HG02852 (cell line): ENCODE results near the gene APOBEC3H.

Experiments
- ATAC-seq: cut with Tn5 transposase; IDR thresholded peaks from one replicate; pipeline ENCODE4 v1.9.1; 2021; ENCODE audit warnings: mild to moderate bottlenecking, moderate library complexity; ENCODE audit not compliant: unreplicated experiment

The APOBEC3H gene

GRCh38 chr22:39133871-39134270, 36.8 kb downstream of the APOBEC3H start:
- no peak for ATAC-seq

DNA sequence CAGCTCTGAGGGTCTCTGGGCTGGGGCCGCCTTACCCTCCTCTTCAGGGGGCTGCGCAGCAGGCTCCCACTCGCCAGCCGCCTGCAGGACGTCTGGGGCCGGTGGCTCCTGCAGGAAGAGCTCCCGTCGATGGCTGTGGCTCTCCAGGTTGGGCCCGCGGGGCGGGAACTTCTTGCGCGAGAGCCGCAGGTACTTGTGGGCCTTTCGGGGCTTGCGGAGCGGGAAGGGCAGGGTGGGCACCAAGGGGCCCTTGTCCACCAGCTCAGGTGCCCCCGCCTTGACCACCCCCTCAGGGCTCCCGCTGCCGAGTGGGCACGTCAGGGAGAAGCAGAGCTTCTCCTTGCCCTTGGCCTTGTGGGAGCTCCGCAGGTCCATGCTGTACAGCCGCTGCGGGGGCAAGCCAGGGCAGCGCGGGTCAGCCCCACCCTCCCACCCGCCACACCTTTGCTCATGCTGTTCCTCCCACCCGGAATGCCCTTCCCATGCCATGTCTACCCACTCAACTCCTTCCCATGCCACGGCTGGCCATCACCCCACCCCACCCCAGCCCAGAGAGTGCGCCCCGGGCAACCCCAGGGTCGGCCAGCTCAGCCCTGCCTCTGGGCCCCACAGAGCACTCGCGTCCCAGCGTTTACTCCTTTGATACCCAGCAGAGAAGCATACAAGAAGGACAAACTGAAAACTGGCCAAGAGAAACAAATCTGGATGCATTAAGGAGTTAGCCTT, 37.5 kb downstream of the APOBEC3H start:
- no peak for ATAC-seq

- ATAC-seq: no peak
Observed at GRCh38 chr22:39135092-39135896, 38.2 kb downstream of the APOBEC3H start.

GRCh38 chr22:39136317-39136716, 39.3 kb downstream of the APOBEC3H start:
- ATAC-seq: no peak

DNA sequence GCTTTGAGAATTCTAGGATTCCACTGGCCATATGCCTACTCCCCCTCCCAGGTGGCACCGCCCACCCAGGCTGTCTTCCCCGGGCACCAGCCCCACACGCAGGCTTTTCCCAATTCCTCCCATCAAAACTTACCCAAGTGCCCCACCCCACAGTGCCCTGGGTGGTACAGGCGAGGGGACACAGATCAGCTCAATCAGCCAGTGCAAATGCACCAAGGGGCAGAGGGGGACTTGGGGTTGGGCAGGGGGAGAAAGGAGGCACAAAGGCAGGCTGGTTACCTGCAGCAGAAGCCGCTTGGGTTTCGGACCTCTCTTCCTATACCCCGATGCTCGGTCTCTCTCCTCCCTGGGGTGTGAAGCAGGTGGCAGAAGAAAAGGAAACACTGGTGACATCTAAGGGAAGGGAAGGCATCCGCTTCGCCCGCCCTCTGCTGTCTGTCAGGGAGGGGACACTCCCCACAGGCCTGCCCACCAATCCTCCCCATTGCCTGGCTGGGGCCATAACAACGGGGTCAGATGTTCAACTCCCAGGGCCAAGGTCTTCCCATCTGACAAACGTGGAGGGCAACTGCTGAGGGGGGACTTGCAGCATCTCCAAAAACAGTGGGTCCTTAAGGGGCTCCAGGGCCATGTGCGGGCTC, 41.4 kb downstream of the APOBEC3H start:
- ATAC-seq: no peak

GRCh38 chr22:39139933-39140332, 42.9 kb downstream of the APOBEC3H start:
- no peak for ATAC-seq

GRCh38 chr22:39142088-39142680, 45.1 kb downstream of the APOBEC3H start:
- no peak for ATAC-seq

GRCh38 chr22:39144101-39144767, 47.2 kb downstream of the APOBEC3H start:
- no peak for ATAC-seq

- no peak for ATAC-seq
Observed at GRCh38 chr22:39146256-39147101, 49.4 kb downstream of the APOBEC3H start.

GRCh38 chr22:39147335-39148025, 50.4 kb downstream of the APOBEC3H start:
- no peak for ATAC-seq

DNA sequence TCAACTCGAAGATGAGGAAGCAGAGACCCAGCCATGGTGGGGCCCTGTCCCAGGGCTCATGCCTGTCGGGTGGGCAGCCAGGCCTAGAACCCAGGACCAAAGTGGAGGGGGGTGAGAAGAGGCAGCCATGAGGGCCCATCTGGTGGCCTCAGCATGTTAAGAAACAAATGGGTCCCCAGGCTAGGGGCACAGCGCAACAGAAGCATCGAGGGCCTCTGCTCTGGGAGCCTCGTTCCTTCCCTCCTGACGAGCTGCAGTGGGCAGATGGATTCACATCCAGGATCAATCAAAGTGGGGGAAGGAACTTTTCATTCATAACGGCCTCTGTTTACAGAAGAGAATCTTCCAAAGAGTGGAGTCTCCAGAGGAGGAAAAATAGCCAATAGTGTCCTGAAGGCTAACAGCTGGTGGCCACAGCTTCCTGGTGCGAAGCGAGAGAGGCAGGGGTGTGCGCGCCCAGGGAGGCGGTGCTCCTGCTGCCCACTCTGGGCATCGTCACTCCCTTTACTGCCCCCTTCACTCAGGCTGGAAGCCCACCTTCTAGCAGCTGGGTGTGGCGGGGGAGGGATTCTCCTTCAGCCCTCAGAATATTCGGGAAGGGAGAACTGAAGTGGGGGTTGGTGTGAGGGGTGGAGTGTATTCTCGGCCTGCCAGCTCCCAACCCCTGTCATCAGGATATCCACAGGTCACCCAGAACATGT, 51.1 kb downstream of the APOBEC3H start:
- no peak for ATAC-seq

DNA sequence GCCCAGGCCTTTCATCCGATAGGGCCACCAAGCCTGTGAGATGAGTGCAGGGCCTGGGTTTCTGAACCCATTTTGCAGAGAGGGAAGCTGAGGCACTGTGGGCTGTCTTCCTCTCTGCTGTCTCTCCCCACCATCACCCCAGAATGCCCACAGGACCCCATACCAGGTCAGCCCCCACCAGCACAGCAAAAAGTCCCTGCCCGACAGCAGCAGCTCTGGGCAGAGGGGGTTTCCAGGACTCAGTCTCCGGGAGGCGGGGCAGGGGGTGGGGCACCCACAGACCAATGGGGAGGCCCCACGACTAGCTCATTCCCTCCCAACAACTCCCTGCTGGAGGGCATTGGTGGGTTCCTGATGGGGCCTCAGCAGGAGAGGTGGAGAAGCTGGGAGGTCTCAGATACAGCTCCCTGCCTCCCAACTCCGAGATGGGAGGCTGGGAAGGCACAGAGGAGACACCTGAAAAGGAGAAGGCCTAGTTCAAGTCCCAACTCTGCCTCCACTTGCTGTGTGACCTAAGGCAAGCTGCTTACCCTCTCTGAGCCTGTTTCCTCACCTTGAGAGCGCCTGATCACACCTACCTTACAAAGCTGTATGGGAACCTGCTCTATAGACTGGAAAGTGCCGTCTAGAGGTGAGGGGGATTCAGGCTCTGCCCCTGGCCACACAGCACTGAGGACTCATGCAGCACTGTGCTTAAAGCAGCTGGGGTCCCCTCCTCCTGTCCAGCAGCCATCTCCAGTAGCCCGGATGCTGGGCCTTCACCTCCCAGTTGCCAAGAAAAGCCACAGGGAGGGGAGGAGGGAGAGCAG, 51.9 kb downstream of the APOBEC3H start:
- ATAC-seq: no peak

DNA sequence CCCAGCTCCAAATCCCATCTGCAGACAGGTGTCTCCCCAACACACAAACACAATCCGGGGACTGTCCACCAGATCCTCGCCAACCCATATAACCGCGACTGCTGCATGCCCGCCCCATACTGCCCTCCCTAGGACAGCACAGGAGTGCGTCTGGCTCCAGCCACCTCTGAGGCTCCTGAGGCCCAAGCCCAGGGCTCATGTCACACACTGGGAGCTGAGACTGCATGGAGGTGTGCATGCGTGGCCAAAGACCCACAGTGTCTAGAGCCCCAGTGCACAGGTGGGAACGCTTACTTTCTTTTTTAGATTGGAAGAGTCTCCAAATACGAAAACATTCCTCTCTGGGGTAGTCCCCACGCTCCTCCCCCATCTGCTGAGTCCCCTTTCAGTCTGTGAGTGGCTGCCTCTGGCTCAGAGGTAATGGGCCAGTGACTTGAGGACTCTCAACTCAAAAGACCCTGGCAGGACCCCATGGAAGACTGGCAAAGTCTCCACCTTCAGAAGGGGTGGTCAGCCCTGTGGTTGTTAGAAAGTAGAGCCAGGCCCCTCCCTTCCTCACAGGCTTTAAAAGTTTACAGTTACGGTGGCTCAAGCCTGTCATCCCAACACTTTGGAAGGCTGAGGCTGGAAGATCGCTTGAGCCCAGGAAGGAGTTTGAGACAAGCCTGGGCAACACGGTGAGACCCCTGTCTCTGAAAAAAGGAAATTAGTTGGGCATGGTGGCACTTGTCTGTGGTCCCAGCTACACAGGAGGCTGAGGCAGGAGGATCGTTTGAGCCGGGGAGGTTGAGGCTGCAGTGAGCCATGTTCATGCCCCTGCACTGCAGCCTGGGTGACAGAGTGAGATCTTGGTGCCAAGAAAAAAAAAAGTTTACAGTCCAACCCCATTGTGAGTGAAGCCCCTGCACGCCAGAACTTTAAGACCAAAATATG, 53.1 kb downstream of the APOBEC3H start:
- ATAC-seq: no peak

- ATAC-seq: no peak
Observed at GRCh38 chr22:39150848-39151215, 53.8 kb downstream of the APOBEC3H start.

GRCh38 chr22:39151329-39151975, 54.4 kb downstream of the APOBEC3H start:
- ATAC-seq: no peak

- no peak for ATAC-seq
Observed at GRCh38 chr22:39152024-39152510, 55.0 kb downstream of the APOBEC3H start.
